ENCODE results near the gene UGT1A5.

- TF ChIP-seq CTCF (optimal IDR thresholded peaks at IDR 0.05 in 1 of 3, IDR thresholded peaks at IDR 0.05 in 1 of 3, conservative IDR thresholded peaks at IDR 0.05 in 1 of 3; ENCODE audit: extremely low read depth in 1 of 3, insufficient read depth in 2 of 3, low read length in 3 of 3) (no peak), EZH2 (IDR thresholded peaks at IDR 0.05; ENCODE audit: low read length) (no peak)
These were observed 20.1 kb upstream of the UGT1A5 start, which contains the start of gene UGT1A6 for GRCh38 chr2:233692648-233693047.

Measured in keratinocyte (primary cell).